Measurements from ENCODE around the gene ARFGAP2.
A peak's percentile ranks its signal among the peaks of the same experiment; 100 is the strongest.
"Not testable (repeated sequence)": the region's sequence is repeated elsewhere in the genome, so short reads cannot be mapped to it uniquely, and the experiment has no call there.

Gene ARFGAP2

GRCh38 chr11:47176328-47177228, at the start of gene ARFGAP2:
TSS of gene ARFGAP2 (minus strand) at chr11:47176879. CDS start at chr11:47176853, 26 bp downstream.
- DNase-seq: peak; percentile 73 to 98 (median 94)

GRCh38 chr11:47225552-47226400, 49.1 kb upstream of the ARFGAP2 start:
- no peak for DNase-seq

GRCh38 chr11:47222696-47223095, 46.0 kb upstream of the ARFGAP2 start:
- no peak for DNase-seq

GRCh38 chr11:47220401-47220821, 43.7 kb upstream of the ARFGAP2 start:
- DNase-seq: no peak

- DNase-seq: peak in 7 of 56 donors; percentile 3 to 53 (median 25)
Measured at GRCh38 chr11:47216121-47216798, 39.6 kb upstream of the ARFGAP2 start.

GRCh38 chr11:47215366-47215910, 38.8 kb upstream of the ARFGAP2 start:
- no peak for DNase-seq

DNA sequence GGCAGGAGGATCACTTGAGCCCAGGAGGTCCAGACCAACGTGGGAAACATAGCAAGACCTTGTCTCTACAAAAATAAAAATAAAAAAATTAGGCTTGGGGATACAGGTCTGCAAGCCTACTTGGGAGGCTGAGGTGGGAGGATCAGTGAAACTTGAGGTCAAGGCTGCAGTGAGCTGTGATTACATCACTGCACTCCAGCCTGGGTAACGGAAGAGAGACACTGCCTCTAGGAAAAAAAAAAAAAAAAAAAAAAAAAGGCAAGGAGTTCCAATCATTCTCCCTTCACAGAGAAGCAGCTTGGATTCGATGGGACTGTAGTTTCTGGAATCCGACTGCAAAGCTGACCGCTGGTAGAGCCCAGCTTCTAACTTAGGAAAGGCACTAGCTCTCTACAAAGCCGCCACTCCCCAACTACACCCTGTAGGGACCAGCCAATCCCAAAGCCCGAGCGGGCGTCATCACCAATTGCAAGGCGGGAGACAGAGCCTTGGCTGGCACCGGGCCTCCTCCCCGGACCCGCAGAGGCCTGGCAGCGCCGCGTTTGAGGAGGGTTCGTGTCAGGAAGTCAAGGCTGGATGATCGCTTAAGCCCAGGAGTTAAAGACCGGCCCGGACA, 37.4 kb upstream of the ARFGAP2 start:
- DNase-seq: peak; percentile 15 to 97 (median 89)

DNA sequence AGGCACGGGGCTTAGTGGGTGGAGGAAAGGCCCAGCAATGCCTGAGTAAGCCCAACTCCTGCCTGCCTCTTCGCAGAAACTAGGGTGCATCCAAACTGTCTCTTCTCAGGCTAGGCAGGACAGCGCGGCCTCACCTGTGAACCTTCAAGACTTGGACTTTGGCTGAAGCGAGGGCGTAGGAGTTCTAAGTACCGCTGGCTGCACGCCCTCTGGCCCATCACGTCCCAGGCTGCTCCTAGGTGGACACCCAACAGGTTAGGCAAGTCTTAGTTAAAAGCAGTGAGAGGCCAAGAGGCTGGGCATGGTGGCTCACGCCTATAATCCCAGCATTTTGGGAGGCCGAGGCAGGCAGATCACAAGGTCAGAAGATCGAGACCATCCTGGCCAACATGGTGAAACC, 36.3 kb upstream of the ARFGAP2 start:
- DNase-seq: no peak

- no peak for DNase-seq
Measured at GRCh38 chr11:47208628-47209027, 31.9 kb upstream of the ARFGAP2 start.

DNA sequence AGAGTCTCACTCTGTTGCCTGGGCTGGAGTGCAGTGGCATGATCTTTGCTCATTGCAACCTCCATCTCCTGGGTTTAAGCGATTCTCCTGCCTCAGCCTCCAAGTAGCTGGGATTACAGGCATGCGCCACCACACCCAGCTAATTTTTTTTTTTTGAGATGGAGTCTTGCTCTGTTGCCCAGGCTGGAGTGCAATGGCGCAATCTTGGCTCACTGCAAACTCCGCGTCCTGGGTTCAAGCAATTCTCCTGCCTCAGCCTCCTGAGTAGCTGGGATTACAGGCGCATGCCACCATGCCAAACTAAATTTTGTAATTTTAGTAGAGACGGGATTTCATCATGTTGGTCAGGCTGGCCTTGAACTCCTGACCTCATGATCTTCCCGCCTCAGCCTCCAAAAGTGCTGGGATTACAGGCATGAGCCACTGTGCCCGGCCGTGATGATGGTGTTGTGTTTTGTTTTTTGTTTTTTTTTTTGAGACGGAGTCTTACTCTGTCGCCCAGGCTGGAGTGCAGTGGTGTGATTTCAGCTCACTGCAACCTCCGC, 31.4 kb upstream of the ARFGAP2 start:
- DNase-seq: not testable (repeated sequence)

- no peak for DNase-seq
Measured at GRCh38 chr11:47207459-47207858, 30.8 kb upstream of the ARFGAP2 start.

DNA sequence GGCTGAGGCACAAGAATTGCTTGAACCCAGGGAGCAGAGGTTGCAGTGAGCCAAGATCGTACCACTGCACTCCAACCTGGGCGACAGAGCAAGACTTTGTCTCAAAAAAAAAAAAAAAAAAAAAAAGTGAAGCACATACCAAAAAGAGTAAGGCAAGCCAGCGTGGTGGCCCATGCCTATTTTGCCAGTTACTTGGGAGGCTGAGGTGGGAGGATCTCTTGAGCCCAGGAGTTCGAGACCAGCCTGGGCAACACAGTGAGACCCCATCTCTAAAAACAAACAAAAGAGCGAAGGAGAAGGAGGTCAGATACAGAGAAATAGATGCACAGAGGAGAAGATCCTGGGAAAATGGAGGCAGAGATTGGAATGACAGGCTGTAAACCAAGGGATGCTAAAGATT, 29.9 kb upstream of the ARFGAP2 start:
- DNase-seq: not testable (repeated sequence)

- DNase-seq: peak in 1 of 56 donors; percentile 14
Measured at GRCh38 chr11:47204637-47204989, 27.9 kb upstream of the ARFGAP2 start.

DNA sequence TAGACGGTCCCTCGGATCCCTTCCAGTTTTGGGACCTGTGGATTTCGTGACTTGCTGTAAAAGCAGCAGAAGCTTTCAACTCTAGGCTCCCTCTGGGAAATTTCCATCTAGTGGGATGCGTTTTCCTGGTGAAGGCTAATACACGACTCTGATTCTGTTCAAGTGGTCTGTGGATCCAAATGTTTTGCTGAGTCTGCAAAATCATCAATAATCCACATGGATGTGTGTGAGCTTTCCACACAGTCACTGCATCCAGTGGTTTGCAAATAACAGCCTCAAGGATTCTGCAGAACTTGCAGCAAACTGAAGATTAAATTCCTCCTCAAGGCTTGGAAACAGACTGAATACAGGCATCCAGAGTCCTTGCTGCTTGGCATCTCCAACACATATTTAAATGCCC, 25.9 kb upstream of the ARFGAP2 start:
- DNase-seq: no peak

DNA sequence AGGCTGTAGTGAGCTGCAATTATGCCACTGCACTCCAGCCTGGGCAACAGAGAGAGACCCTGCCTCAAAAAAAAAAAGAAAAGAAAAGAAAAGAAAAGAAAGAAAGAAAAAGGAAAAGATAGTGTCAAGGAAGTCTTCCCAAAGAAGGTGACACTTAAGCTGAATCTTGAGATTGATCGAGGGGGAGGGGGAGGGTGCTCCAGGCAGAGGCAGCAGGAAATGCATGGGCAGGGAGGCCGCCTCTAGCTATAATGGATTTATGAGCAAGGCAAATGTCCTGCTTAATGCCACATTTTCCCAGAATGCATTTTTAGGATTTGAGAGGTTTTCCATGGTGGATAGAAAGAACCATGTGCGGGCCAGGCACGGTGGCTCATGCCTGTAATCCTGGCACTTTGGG, 24.3 kb upstream of the ARFGAP2 start:
- no peak for DNase-seq

DNA sequence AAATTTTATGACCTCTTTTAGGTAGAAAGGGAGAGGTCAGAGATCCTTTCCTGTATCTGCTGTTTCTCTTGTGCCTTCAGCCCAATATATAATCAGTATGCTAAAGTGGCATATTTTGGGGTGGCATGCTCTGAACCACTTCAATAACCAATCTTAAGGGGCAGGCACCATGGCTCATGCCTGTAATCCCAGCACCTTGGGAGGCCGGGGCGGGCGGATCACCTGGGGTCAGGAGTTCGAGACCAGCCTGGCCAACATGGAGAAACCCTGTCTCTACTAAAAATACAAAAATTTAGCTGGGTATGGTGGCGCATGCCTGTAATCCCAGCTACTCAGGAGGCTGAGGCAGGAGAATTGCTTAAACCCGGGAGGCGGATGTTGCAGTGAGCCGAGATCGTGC, 21.5 kb upstream of the ARFGAP2 start:
- not testable (repeated sequence) for DNase-seq

GRCh38 chr11:47192111-47192510, 15.4 kb upstream of the ARFGAP2 start:
- DNase-seq: no peak

GRCh38 chr11:47191137-47191536, 14.5 kb upstream of the ARFGAP2 start:
- not testable (repeated sequence) for DNase-seq

DNA sequence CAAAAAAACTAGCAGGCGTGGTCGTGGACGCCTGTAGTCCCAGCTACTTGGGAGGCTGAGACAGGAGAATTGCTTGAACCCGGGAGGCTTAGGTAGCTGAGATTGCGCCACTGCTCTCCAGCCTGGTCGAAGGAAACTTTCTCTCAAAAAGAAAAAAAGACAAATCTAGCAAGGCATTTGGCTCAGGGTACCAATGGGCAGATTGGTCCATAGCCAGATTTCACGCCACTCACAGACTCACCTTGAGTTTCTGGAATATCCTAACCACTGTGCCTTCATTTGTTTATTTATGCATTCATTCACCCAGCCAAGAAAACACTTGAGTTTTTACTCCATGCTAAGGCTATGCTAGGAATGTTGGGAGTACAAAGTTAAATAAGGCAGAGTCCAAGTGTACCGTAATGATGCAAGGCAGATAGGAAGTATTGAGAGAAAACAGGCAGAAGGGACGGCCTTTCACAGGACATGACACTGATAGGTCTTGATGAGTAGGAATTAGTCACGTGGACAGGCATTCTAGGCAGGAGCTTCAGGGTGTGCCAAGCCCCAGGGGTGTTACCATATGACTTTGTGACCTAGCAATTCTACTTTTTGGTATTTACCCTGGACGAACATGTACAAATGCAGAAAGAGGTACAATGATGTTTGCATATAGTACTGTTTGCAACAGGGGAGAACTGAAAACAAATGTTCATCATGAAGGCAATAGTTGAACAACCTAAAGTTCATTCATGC, 12.6 kb upstream of the ARFGAP2 start:
- DNase-seq: no peak

GRCh38 chr11:47188259-47188658, 11.6 kb upstream of the ARFGAP2 start:
- DNase-seq: no peak
